T follicular helper cell (primary cell): Measurements from ENCODE around the gene JAM2.
A peak's percentile ranks its signal among the peaks of the same experiment; 100 is the strongest.

Experiments used
- DNase-seq: peaks from one replicate; pipeline ENCODE4 v3.0.0-alpha.2; 2020; ENCODE audit warnings: low read depth

JAM2 gene

GRCh38 chr21:25717491-25718147 lies 78.6 kb downstream of the JAM2 start:
- DNase-seq, result no peak

- no peak for DNase-seq
These were observed 82.9 kb downstream of the JAM2 start for GRCh38 chr21:25721987-25722386.

GRCh38 chr21:25722631-25723030 lies 83.6 kb downstream of the JAM2 start:
- no peak for DNase-seq

GRCh38 chr21:25732091-25732760 lies 93.2 kb downstream of the JAM2 start:
- no peak for DNase-seq

- no peak for DNase-seq
These were observed 95.0 kb downstream of the JAM2 start for GRCh38 chr21:25733859-25734653.

- no peak for DNase-seq
These were observed 95.5 kb downstream of the JAM2 start for GRCh38 chr21:25734654-25734903.

GRCh38 chr21:25734904-25735645 lies 96.0 kb downstream of the JAM2 start, which contains the start of the genes ATP5PF and GABPA:
TSS of gene ATP5PF (minus strand) at chr21:25734904. CDS start at chr21:25729794, 5,110 bp downstream.
TSS of gene GABPA (plus strand) at chr21:25734972. CDS start at chr21:25741599, 6,627 bp downstream.
- DNase-seq, result peak; percentile 96

- DNase-seq, result no peak
These were observed 96.9 kb downstream of the JAM2 start for GRCh38 chr21:25735646-25736597.

- no peak for DNase-seq
These were observed 98.4 kb downstream of the JAM2 start for GRCh38 chr21:25737421-25737820.

- DNase-seq, result no peak
These were observed 103.8 kb downstream of the JAM2 start for GRCh38 chr21:25742900-25743299.

GRCh38 chr21:25744854-25745253 lies 105.8 kb downstream of the JAM2 start:
- no peak for DNase-seq

- DNase-seq, result no peak
These were observed 111.0 kb downstream of the JAM2 start for GRCh38 chr21:25750085-25750484.

GRCh38 chr21:25752416-25752815 lies 113.4 kb downstream of the JAM2 start:
- DNase-seq, result no peak

- DNase-seq, result no peak
These were observed 117.3 kb downstream of the JAM2 start for GRCh38 chr21:25756190-25756932.

GRCh38 chr21:25757531-25757930 lies 118.5 kb downstream of the JAM2 start:
- DNase-seq, result no peak

GRCh38 chr21:25759573-25759972 lies 120.5 kb downstream of the JAM2 start:
- no peak for DNase-seq

- DNase-seq, result no peak
These were observed 121.0 kb downstream of the JAM2 start for GRCh38 chr21:25760061-25760460.

- DNase-seq, result no peak
These were observed 121.6 kb downstream of the JAM2 start for GRCh38 chr21:25760677-25761076.

GRCh38 chr21:25764065-25764464 lies 125.0 kb downstream of the JAM2 start:
- no peak for DNase-seq
